Mesendoderm (in vitro differentiated cells): ENCODE results near the gene SRGAP1.
"Not testable (repeated sequence)": the region's sequence is repeated elsewhere in the genome, so short reads cannot be mapped to it uniquely, and the experiment has no call there.

Experiments
- DNase-seq: peaks from one replicate; pipeline ENCODE4 v3.0.0; 2013
- H2AK5ac ChIP-seq: 2 replicates; pipeline ENCODE4 v1.6.1; 2013; ENCODE audit warnings: low read length, inconsistent platforms
- H2BK120ac ChIP-seq: 2 replicates; pipeline ENCODE4 v1.6.1; 2013; ENCODE audit warnings: low read depth, mild to moderate bottlenecking, low read length, moderate library complexity, mixed read lengths
- H2BK15ac ChIP-seq: replicated peaks from 2 replicates; pipeline ENCODE4 v1.6.1; 2013; ENCODE audit warnings: low read depth, mild to moderate bottlenecking, moderate library complexity
- H2BK5ac ChIP-seq: 2 replicates; pipeline ENCODE4 v1.6.1; 2013; ENCODE audit warnings: low read length, inconsistent platforms
- H3K18ac ChIP-seq: 2 replicates; pipeline ENCODE4 v1.6.1; 2013; ENCODE audit warnings: mild to moderate bottlenecking, low read length, mixed read lengths
- H3K23ac ChIP-seq: one replicate; pipeline ENCODE4 v1.6.1; 2013; ENCODE audit warnings: low read length
- H3K27ac ChIP-seq: 2 replicates; pipeline ENCODE4 v1.5.1; 2013; ENCODE audit warnings: low read depth, mild to moderate bottlenecking, inconsistent platforms, low read length, moderate library complexity
- H3K27me3 ChIP-seq: 2 replicates; pipeline ENCODE4 v1.6.1; 2013; ENCODE audit warnings: low read length, control low read depth, mild to moderate bottlenecking, inconsistent platforms; ENCODE audit not compliant: insufficient read depth, poor library complexity
- H3K36me3 ChIP-seq: 2 replicates; pipeline ENCODE4 v1.6.1; 2013; ENCODE audit warnings: low read length, inconsistent platforms; ENCODE audit not compliant: control insufficient read depth, insufficient read depth
- H3K4ac ChIP-seq: one replicate; pipeline ENCODE4 v1.6.1; 2013; ENCODE audit warnings: low read depth, mild to moderate bottlenecking, low read length, moderate library complexity
- H3K4me1 ChIP-seq: 2 replicates; pipeline ENCODE4 v1.6.1; 2013; ENCODE audit warnings: low read depth, low read length, inconsistent platforms; ENCODE audit not compliant: control insufficient read depth
- H3K4me2 ChIP-seq: 2 replicates; pipeline ENCODE4 v1.6.1; 2013; ENCODE audit warnings: low read length
- H3K4me3 ChIP-seq: 2 replicates; pipeline ENCODE4 v1.5.1; 2013; ENCODE audit warnings: mild to moderate bottlenecking, low read length
- H3K56ac ChIP-seq: one replicate; pipeline ENCODE4 v1.6.1; 2013; ENCODE audit warnings: low read length
- H3K79me1 ChIP-seq: 2 replicates; pipeline ENCODE4 v1.6.1; 2013; ENCODE audit warnings: low read length, inconsistent platforms
- H3K79me2 ChIP-seq: 2 replicates; pipeline ENCODE4 v1.6.1; 2013; ENCODE audit warnings: mild to moderate bottlenecking, low read length; ENCODE audit not compliant: control insufficient read depth, insufficient read depth
- H3K9ac ChIP-seq: 2 replicates; pipeline ENCODE4 v1.6.1; 2013; ENCODE audit warnings: low read length, inconsistent platforms
- H4K5ac ChIP-seq: one replicate; pipeline ENCODE4 v1.6.1; 2013; ENCODE audit warnings: low read length
- H4K8ac ChIP-seq: one replicate; pipeline ENCODE4 v1.6.1; 2013; ENCODE audit warnings: low read depth, mild to moderate bottlenecking, control low read depth, low read length, moderate library complexity
- WGBS: extraction: QIAGEN DNeasy Blood & Tissue Kit; methylation state at CpG from one replicate; pipeline ENCODE4 v1.1.7; 2013; ENCODE audit warnings: low lambda C conversion rate, missing lambda C conversion rate; ENCODE audit not compliant: insufficient coverage; ENCODE audit errors: extremely low coverage; 5-methylcytosine and 5-hydroxymethylcytosine counted together

The SRGAP1 gene

GRCh38 chr12:64131456-64131855 lies 287.0 kb downstream of the SRGAP1 start:
- not testable (repeated sequence) for H3K79me2 ChIP-seq, H4K8ac ChIP-seq, H3K4me3 ChIP-seq, H3K79me1 ChIP-seq, DNase-seq, H3K27me3 ChIP-seq, H3K18ac ChIP-seq, H3K4me1 ChIP-seq, H3K27ac ChIP-seq, H3K56ac ChIP-seq, H2BK5ac ChIP-seq, H3K23ac ChIP-seq, H3K4me2 ChIP-seq, H3K9ac ChIP-seq, H2BK120ac ChIP-seq, H3K4ac ChIP-seq, H2AK5ac ChIP-seq, H3K36me3 ChIP-seq, H4K5ac ChIP-seq, H2BK15ac ChIP-seq
- no CpG with 5 or more reads among the region's 6 CpGs for WGBS

GRCh38 chr12:64132672-64133071 lies 288.2 kb downstream of the SRGAP1 start:
- no CpG with 5 or more reads among the region's 2 CpGs for WGBS
- not testable (repeated sequence) for H4K8ac ChIP-seq

GRCh38 chr12:64137117-64137516 lies 292.6 kb downstream of the SRGAP1 start:
- Histone ChIP-seq H3K79me2 (no peaks in the 10 kb centered on the region), H4K5ac (no peak overlapping the region), H2BK120ac (no peak overlapping the region), H3K23ac (no peak overlapping the region), H3K4ac (no peak overlapping the region), H3K18ac (no peak overlapping the region), H2BK5ac (no peak overlapping the region), H2BK15ac (no peak overlapping the region), H2AK5ac (no peak overlapping the region), H3K27me3 (no peaks in the 10 kb centered on the region), H4K8ac (no peak overlapping the region), H3K36me3 (no peaks in the 10 kb centered on the region), H3K27ac (no peak overlapping the region), H3K79me1 (no peaks in the 10 kb centered on the region), H3K56ac (no peak overlapping the region), H3K4me2 (no peak overlapping the region), H3K9ac (no peak overlapping the region), H3K4me3 (no peak overlapping the region), H3K4me1 (no peaks in the 10 kb centered on the region)
- DNase-seq: no peak
- no CpG with 5 or more reads among the region's 6 CpGs for WGBS

More at GRCh38 chr12:64132672-64133071, 288.2 kb downstream of the SRGAP1 start:
- not testable (repeated sequence) for DNase-seq, H3K36me3 ChIP-seq, H2BK120ac ChIP-seq, H3K79me1 ChIP-seq, H2AK5ac ChIP-seq, H3K4me1 ChIP-seq, H3K27ac ChIP-seq, H3K27me3 ChIP-seq, H3K4me2 ChIP-seq, H3K4me3 ChIP-seq, H3K9ac ChIP-seq, H2BK5ac ChIP-seq, H4K5ac ChIP-seq, H3K18ac ChIP-seq, H3K56ac ChIP-seq, H3K23ac ChIP-seq, H3K79me2 ChIP-seq, H3K4ac ChIP-seq, H2BK15ac ChIP-seq

- Histone ChIP-seq H3K4ac (no peak overlapping the region), H3K18ac (no peak overlapping the region), H2BK15ac (no peak overlapping the region), H3K4me2 (no peak overlapping the region), H3K23ac (no peak overlapping the region), H3K56ac (no peak overlapping the region), H3K4me3 (no peak overlapping the region), H3K36me3 (no peaks in the 10 kb centered on the region), H4K5ac (no peak overlapping the region), H3K27ac (no peak overlapping the region), H3K4me1 (no peaks in the 10 kb centered on the region), H3K79me1 (no peaks in the 10 kb centered on the region), H3K27me3 (no peaks in the 10 kb centered on the region), H3K79me2 (no peaks in the 10 kb centered on the region), H2AK5ac (no peak overlapping the region), H4K8ac (no peak overlapping the region), H2BK5ac (no peak overlapping the region), H3K9ac (no peak overlapping the region), H2BK120ac (no peak overlapping the region)
- no peak for DNase-seq
- WGBS: no CpG with 5 or more reads among the region's 1 CpG
These were observed 294.5 kb downstream of the SRGAP1 start for GRCh38 chr12:64139021-64139420.

- no peaks in the 10 kb centered on the region for H3K27me3 ChIP-seq
- H2BK15ac ChIP-seq: no peak overlapping the region
- H2BK5ac ChIP-seq: no peak overlapping the region
- DNase-seq: no peak
- H3K4me3 ChIP-seq: no peak overlapping the region
- no peak overlapping the region for H2BK120ac ChIP-seq
- no peaks in the 10 kb centered on the region for H3K4me1 ChIP-seq
- no peak overlapping the region for H3K56ac ChIP-seq
- H4K8ac ChIP-seq: no peak overlapping the region
- no peaks in the 10 kb centered on the region for H3K36me3 ChIP-seq
- no peaks in the 10 kb centered on the region for H3K79me2 ChIP-seq
- H3K18ac ChIP-seq: no peak overlapping the region
- no peak overlapping the region for H3K9ac ChIP-seq
- no CpG with 5 or more reads among the region's 7 CpGs for WGBS
- H4K5ac ChIP-seq: no peak overlapping the region
- H3K23ac ChIP-seq: no peak overlapping the region
- no peak overlapping the region for H3K4me2 ChIP-seq
- H3K4ac ChIP-seq: no peak overlapping the region
- H3K27ac ChIP-seq: no peak overlapping the region
- H3K79me1 ChIP-seq: no peaks in the 10 kb centered on the region
- no peak overlapping the region for H2AK5ac ChIP-seq
These were observed 297.9 kb downstream of the SRGAP1 start for GRCh38 chr12:64142382-64142781.

- DNase-seq: peak; percentile 16
- no peak overlapping the region for H3K4ac ChIP-seq
- H3K18ac ChIP-seq: no peak overlapping the region
- H3K4me3 ChIP-seq: no peak overlapping the region
- H3K9ac ChIP-seq: no peak overlapping the region
- no peak overlapping the region for H2AK5ac ChIP-seq
- no peak overlapping the region for H4K5ac ChIP-seq
- no peak overlapping the region for H2BK5ac ChIP-seq
- H3K27ac ChIP-seq: no peak overlapping the region
- no peaks in the 10 kb centered on the region for H3K36me3 ChIP-seq
- no peaks in the 10 kb centered on the region for H3K4me1 ChIP-seq
- H4K8ac ChIP-seq: no peak overlapping the region
- H3K4me2 ChIP-seq: no peak overlapping the region
- H3K23ac ChIP-seq: no peak overlapping the region
- no peaks in the 10 kb centered on the region for H3K79me2 ChIP-seq
- no peak overlapping the region for H2BK120ac ChIP-seq
- no peak overlapping the region for H2BK15ac ChIP-seq
- no peak overlapping the region for H3K56ac ChIP-seq
- WGBS: no CpG with 5 or more reads among the region's 7 CpGs
- no peaks in the 10 kb centered on the region for H3K79me1 ChIP-seq
- no peaks in the 10 kb centered on the region for H3K27me3 ChIP-seq
These were observed 298.3 kb downstream of the SRGAP1 start for GRCh38 chr12:64142784-64143183.
